Memory B cell (primary cell): ENCODE results near the gene CDH4.

ENCODE experiments used
- ATAC-seq: fragments of 150-1000 bp; cut with Tn5 transposase; 2 replicates; pipeline ENCODE4 v1.10.0; 2021; ENCODE audit warnings: low read depth, mild to moderate bottlenecking, moderate library complexity
- DNase-seq, 2 donors: peaks; one replicate each; pipeline ENCODE4 v3.0.0; 2022; ENCODE audit warnings: low spot score in 2 of 2
- H3K27ac Mint-ChIP-seq: one replicate; pipeline ENCODE4 v1.8.0; 2022; ENCODE audit warnings: mild to moderate bottlenecking, moderate library complexity, mixed read lengths
- H3K27me3 Mint-ChIP-seq: one replicate; pipeline ENCODE4 v1.8.0; 2022; ENCODE audit warnings: mixed read lengths
- H3K36me3 Mint-ChIP-seq: one replicate; pipeline ENCODE4 v1.8.0; 2022; ENCODE audit warnings: mild to moderate bottlenecking, mixed read lengths
- H3K4me1 Mint-ChIP-seq: one replicate; pipeline ENCODE4 v1.8.0; 2022; ENCODE audit warnings: mixed read lengths
- H3K4me3 Mint-ChIP-seq: one replicate; pipeline ENCODE4 v1.8.0; 2022; ENCODE audit warnings: mild to moderate bottlenecking, moderate library complexity, mixed read lengths
- H3K9me3 Mint-ChIP-seq: one replicate; pipeline ENCODE4 v1.8.0; 2022; ENCODE audit warnings: mixed read lengths

The CDH4 gene

GRCh38 chr20:61512475-61512874 is 260.4 kb downstream of the CDH4 start:
- H3K4me1 Mint-ChIP-seq, result peaks cover 2% of the 10 kb centered on the region

GRCh38 chr20:61513124-61514017 is 261.3 kb downstream of the CDH4 start:
- Mint-ChIP-seq H3K27ac (no peak overlapping the region), H3K27me3 (no peaks in the 10 kb centered on the region), H3K4me3 (no peak overlapping the region), H3K9me3 (peaks cover 5% of the 10 kb centered on the region), H3K36me3 (no peaks in the 10 kb centered on the region), H3K4me1 (peaks cover 2% of the 10 kb centered on the region)
- DNase-seq (no peak), ATAC-seq (no peak)

More at GRCh38 chr20:61512475-61512874, 260.4 kb downstream of the CDH4 start:
- Mint-ChIP-seq H3K27ac (no peak overlapping the region), H3K36me3 (no peaks in the 10 kb centered on the region), H3K9me3 (peaks cover 4% of the 10 kb centered on the region), H3K4me3 (no peak overlapping the region), H3K27me3 (no peaks in the 10 kb centered on the region)
- DNase-seq (no peak), ATAC-seq (no peak)

- peaks cover 10% of the 10 kb centered on the region for H3K9me3 Mint-ChIP-seq
- H3K27ac Mint-ChIP-seq, result no peak overlapping the region
- peaks cover 2% of the 10 kb centered on the region for H3K27me3 Mint-ChIP-seq
- H3K4me1 Mint-ChIP-seq, result peaks cover 4% of the 10 kb centered on the region
- DNase-seq, result no peak
- no peak for ATAC-seq
- H3K36me3 Mint-ChIP-seq, result no peaks in the 10 kb centered on the region
- H3K4me3 Mint-ChIP-seq, result no peak overlapping the region
Measured at GRCh38 chr20:61514018-61514365, 261.9 kb downstream of the CDH4 start.

- Mint-ChIP-seq H3K9me3 (peaks cover 10% of the 10 kb centered on the region), H3K27me3 (peaks cover 2% of the 10 kb centered on the region), H3K4me1 (peaks cover 4% of the 10 kb centered on the region), H3K27ac (no peak overlapping the region), H3K4me3 (no peak overlapping the region), H3K36me3 (no peaks in the 10 kb centered on the region)
- ATAC-seq (no peak), DNase-seq (no peak)
Measured at GRCh38 chr20:61514396-61514795, 262.3 kb downstream of the CDH4 start.

DNA sequence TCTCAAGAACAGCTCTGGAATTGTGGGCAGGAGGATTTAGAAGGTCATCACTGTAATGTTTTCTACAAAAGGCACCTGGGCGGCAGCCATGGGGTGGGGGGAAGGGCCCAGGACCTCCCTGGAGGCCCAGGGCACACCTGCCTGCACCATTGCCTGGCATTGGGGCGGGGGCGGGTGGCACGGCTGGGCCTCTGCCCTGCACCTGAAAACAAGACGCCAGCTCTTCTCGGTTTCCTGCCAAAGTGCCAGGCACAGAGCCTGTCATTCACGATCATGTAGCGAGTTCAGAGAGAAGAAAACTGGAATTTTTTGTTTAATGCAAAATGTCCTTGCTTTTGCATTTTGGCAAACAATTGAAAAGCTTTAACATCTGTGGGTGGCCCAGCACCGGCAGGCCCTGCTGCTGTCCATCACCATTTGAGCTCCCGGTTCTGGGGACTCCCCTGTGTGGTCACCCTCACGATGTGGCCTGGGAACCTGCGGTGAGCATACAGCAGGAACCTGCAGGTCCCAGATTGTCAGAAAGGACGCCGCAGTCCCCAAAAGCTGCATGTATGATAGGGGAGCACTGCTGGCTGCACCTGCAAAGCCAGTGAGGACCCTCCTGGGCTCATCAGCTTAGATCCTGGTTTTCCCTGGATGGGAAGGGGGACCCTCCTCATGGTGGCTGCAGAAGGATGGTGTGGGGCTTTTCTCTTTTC is 262.9 kb downstream of the CDH4 start:
- H3K27me3 Mint-ChIP-seq, result peaks cover 2% of the 10 kb centered on the region
- ATAC-seq (no peak), DNase-seq (no peak)
- H3K36me3 Mint-ChIP-seq, result no peaks in the 10 kb centered on the region
- peaks cover 9% of the 10 kb centered on the region for H3K9me3 Mint-ChIP-seq
- no peak overlapping the region for H3K4me3 Mint-ChIP-seq
- peaks cover 4% of the 10 kb centered on the region for H3K4me1 Mint-ChIP-seq
- H3K27ac Mint-ChIP-seq, result no peak overlapping the region

DNA sequence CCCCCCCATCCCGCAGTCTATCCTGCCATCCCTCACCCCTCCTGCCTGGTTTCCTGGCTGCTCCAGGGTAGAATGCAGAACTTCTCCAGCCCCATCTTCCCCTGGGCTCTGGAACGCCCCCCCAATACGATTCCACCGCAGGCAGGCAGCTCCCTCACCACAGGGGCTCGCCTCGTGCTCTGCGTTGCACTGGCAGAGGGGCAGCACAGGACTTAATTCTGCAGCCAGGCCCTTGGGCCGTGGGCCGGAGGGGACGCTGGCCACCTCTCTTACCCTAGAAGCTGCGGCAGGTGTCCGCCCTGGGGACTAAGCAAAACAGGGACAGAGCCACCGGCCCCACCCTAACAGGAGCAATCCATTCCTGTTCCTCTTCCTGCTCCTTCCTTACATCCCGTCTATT is 263.9 kb downstream of the CDH4 start:
- Mint-ChIP-seq H3K27me3 (peaks cover 2% of the 10 kb centered on the region), H3K9me3 (peaks cover 9% of the 10 kb centered on the region), H3K27ac (no peak overlapping the region), H3K4me1 (peaks cover 4% of the 10 kb centered on the region), H3K36me3 (no peaks in the 10 kb centered on the region), H3K4me3 (no peak overlapping the region)
- ATAC-seq (no peak), DNase-seq (no peak)

GRCh38 chr20:61516346-61517208 is 264.5 kb downstream of the CDH4 start:
- peaks cover 4% of the 10 kb centered on the region for H3K4me1 Mint-ChIP-seq
- H3K27ac Mint-ChIP-seq, result no peak overlapping the region
- ATAC-seq, result no peak
- peaks cover 2% of the 10 kb centered on the region for H3K27me3 Mint-ChIP-seq
- no peaks in the 10 kb centered on the region for H3K36me3 Mint-ChIP-seq
- H3K4me3 Mint-ChIP-seq, result no peak overlapping the region
- DNase-seq, result no peak
- peaks cover 9% of the 10 kb centered on the region for H3K9me3 Mint-ChIP-seq

DNA sequence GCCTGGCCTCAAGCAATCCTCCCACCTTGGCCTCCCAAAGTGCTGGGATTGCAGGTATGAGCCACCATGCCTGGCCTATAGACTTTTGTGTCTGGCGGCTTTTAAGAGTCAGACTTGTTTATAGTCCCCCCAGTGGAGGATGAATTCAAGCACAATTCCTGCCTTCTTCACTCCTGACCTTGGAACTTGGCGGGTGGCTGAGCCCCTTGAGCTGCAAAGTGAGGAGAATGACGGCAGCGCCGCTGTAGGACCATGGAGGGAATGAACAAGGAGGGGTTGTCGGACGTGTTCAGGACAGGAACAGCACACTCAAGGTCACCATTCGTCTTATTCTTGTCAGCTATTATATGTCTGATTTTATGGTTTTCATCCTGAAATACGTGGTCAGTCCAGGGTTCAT is 265.4 kb downstream of the CDH4 start:
- no peak for ATAC-seq
- H3K27ac Mint-ChIP-seq, result no peak overlapping the region
- H3K27me3 Mint-ChIP-seq, result peaks cover 2% of the 10 kb centered on the region
- H3K4me1 Mint-ChIP-seq, result peaks cover 4% of the 10 kb centered on the region
- H3K4me3 Mint-ChIP-seq, result no peak overlapping the region
- peaks cover 9% of the 10 kb centered on the region for H3K9me3 Mint-ChIP-seq
- no peak for DNase-seq
- no peaks in the 10 kb centered on the region for H3K36me3 Mint-ChIP-seq

DNA sequence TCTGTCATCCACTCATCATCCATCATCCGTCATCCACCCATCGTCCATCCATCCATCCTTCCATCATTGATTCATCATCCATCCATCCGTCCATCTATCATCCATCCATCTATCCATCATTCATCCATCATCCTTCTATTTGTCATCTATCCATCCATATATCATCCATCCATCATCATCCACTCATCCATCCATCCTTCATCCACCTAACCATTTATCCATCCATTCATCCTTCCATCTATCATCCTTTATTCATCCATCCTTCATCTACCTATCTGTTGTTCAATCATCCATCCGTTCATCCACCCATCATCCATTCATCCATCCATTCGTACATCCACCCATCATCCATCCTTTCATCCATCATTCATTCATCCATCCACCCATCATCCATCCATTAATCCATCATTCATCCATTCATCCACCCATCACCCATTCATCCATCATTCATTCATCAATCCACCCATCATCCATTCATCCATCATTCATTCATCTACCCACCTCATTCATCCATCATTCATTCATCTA is 266.4 kb downstream of the CDH4 start:
- DNase-seq, result no peak
- Mint-ChIP-seq H3K9me3 (peaks cover 9% of the 10 kb centered on the region), H3K4me3 (no peak overlapping the region), H3K27ac (no peak overlapping the region), H3K36me3 (no peaks in the 10 kb centered on the region), H3K27me3 (peaks cover 2% of the 10 kb centered on the region), H3K4me1 (peaks cover 4% of the 10 kb centered on the region)
- ATAC-seq, result no peak

GRCh38 chr20:61519488-61519887 is 267.4 kb downstream of the CDH4 start:
- H3K4me1 Mint-ChIP-seq, result peaks cover 4% of the 10 kb centered on the region
- no peak overlapping the region for H3K4me3 Mint-ChIP-seq
- no peaks in the 10 kb centered on the region for H3K36me3 Mint-ChIP-seq
- DNase-seq (no peak), ATAC-seq (no peak)
- H3K9me3 Mint-ChIP-seq, result peaks cover 9% of the 10 kb centered on the region
- H3K27ac Mint-ChIP-seq, result no peak overlapping the region
- peaks cover 2% of the 10 kb centered on the region for H3K27me3 Mint-ChIP-seq

DNA sequence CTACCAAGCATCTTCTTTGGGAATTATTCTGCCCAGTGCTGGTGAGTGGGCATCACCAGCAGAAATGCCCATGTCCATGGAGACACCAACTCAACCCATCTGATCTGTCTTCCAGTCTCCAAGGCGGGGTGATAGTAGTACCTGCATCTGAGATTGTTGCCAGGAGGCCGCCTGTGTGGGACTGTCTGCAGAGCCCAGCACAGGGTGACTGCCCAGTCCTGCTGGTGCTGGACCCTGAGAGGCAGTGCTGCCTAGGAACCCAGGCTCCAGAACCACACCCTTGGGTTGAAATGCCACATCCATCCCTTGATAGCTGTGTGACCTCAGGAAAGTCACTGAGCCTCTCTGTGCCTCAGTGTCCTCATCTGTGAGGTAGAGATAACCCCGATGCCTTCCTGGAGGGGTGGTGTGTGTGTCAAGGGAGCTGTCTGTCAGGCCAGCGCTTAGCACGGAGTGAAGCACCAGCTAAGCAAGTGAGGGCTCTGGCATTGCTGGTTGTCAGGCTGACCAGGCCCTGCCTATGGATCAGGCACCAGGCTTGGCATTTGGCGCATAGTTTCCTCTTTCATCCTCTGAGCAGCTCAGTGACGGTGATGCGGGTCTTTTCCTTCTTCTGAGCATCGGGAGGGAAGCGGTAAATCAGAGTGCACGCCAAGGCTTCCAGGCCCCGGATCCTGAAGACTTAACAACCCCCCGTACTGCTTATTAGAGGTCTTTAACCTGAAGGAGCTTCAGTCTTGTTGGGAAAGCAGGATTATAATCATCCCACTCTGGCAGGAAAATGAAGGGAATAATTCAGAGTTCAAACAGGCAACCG is 268.2 kb downstream of the CDH4 start:
- peaks cover 2% of the 10 kb centered on the region for H3K27me3 Mint-ChIP-seq
- H3K9me3 Mint-ChIP-seq, result peaks cover 9% of the 10 kb centered on the region

DNA sequence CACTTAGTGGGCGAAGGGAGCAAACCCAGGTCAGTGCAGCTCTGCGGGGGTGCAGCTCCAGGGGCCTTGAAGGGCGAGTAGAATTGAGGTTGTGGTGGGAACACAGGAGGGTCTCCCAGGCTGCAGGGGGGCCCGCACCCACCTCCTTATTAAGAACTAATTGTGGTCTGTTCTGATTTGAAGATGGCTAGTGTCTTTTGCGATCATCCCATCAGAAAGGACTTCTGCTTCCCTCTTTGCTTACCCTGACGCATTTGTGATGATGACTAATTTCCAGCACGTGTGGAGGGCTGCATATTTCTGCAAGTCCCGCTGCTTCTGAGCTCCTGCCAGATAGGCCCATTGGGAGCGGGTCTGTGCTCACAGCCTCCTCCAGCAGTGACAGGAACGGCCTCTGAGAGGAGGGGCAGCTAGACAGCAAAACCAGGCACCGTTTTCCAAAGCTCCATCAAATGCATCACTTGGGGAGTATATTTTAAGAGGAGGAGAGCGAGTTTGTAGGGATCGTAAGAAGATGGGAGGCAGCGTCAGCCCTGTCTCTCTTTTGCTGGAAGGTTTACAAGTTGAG is 268.9 kb downstream of the CDH4 start:
- Mint-ChIP-seq H3K4me3 (no peak overlapping the region), H3K4me1 (peaks cover 2% of the 10 kb centered on the region), H3K27ac (no peak overlapping the region), H3K27me3 (peaks cover 2% of the 10 kb centered on the region), H3K9me3 (peaks cover 8% of the 10 kb centered on the region), H3K36me3 (no peaks in the 10 kb centered on the region)
- DNase-seq (no peak), ATAC-seq (no peak)

More for the DNA sequence above, 268.2 kb downstream of the CDH4 start:
- no peak for DNase-seq
- Mint-ChIP-seq H3K4me1 (peaks cover 4% of the 10 kb centered on the region), H3K4me3 (no peak overlapping the region), H3K27ac (no peak overlapping the region), H3K36me3 (no peaks in the 10 kb centered on the region)
- no peak for ATAC-seq
